HepG2 (cell line): ENCODE results near the gene DAO. TPM values are rescaled to one million over a fixed set of nuclear protein-coding genes. Genes with fewer than 3 reads are reported as not detected.

Experiments
- ATAC-seq: fragments of 200-7000 bp; cut with Tn5 transposase; 3 replicates; pipeline ENCODE4 v1.9.1; 2020; ENCODE audit warnings: mild to moderate bottlenecking, moderate library complexity
- BruUV-seq: library from RNA; stranded (reverse); fragments of 400-500 nt; replicated peaks from 2 replicates; lab custom pipeline; 2021; lab: Mats Ljungman, UMichigan
- CTCF ChIA-PET: fragments of 300-600 bp; formaldehyde crosslinking; extraction: SDS; loops from one replicate; lab custom pipeline; 2021; ENCODE audit warnings: low total read pairs, inconsistent platforms, low intra/inter-chr PET ratio; lab: Yijun Ruan, JAX
- POLR2A ChIA-PET: fragments of 350-600 bp; sonication (Branson Sonifier 250); formaldehyde crosslinking; loops from one replicate; lab custom pipeline; 2020; ENCODE audit warnings: antibody characterized with exemption, inconsistent platforms; lab: Yijun Ruan, JAX
- DNase-seq: peaks from one replicate; pipeline ENCODE4 v3.0.0-alpha.2; 2015; ENCODE audit warnings: low spot score
- FAIRE-seq: peaks from 3 replicates; lab custom pipeline; 2011; peaks lifted over from hg19 to GRCh38; lab: Jason Lieb, UNC
- H2AFZ ChIP-seq: one replicate; pipeline ENCODE4 v1.6.1; 2011; ENCODE audit warnings: low read length, inconsistent platforms
- H3K27ac ChIP-seq: fragments of 300-600 bp; 3 replicates; pipeline ENCODE4 v1.8.0; 2011; ENCODE audit warnings: mixed run types, mild to moderate bottlenecking, mixed read lengths, low read length, inconsistent platforms; ENCODE audit not compliant: insufficient read depth; ENCODE audit errors: extremely low read length
- H3K27me3 ChIP-seq, 2 experiments: fragments of 200-600 bp in 1 of 2; 2 replicates in 1 of 2; 3 replicates in 1 of 2; pipeline versions ENCODE4 v1.6.0 to v1.8.0; 2011; ENCODE audit warnings: low read length in 2 of 2, mild to moderate bottlenecking in 2 of 2, moderate library complexity in 2 of 2, inconsistent platforms in 1 of 2; ENCODE audit not compliant: insufficient read depth in 2 of 2, control insufficient read depth in 1 of 2
- H3K36me3 ChIP-seq, 2 experiments: fragments of 200-600 bp in 1 of 2; replicated peaks in 1 of 2; 2 replicates in 1 of 2; 3 replicates in 1 of 2; pipeline versions ENCODE4 v1.5.1 to v1.8.0; 2011; ENCODE audit warnings: low read length in 2 of 2, inconsistent platforms in 1 of 2; ENCODE audit not compliant: insufficient read depth in 2 of 2, control insufficient read depth in 1 of 2
- H3K4me1 ChIP-seq: 2 replicates; pipeline ENCODE4 v1.5.1; 2012; ENCODE audit warnings: low read length, inconsistent platforms; ENCODE audit not compliant: insufficient read depth
- H3K4me2 ChIP-seq: 2 replicates; pipeline ENCODE4 v1.6.0; 2011; ENCODE audit warnings: low read depth, low read length, inconsistent platforms
- H3K4me3 ChIP-seq, 3 experiments: fragments of 200-600 bp in 1 of 3; sonication (generic), shearing (Covaris generic) in 1 of 3; replicated peaks in 1 of 3; 2 replicates each; pipeline ENCODE4 v1.5.1; 2011 to 2016; ENCODE audit warnings: low read length in 3 of 3, inconsistent platforms in 2 of 3, low read depth in 2 of 3, mild to moderate bottlenecking in 2 of 3, control low read depth in 1 of 3, mixed read lengths in 1 of 3; ENCODE audit not compliant: insufficient read depth in 1 of 3
- H3K79me2 ChIP-seq: one replicate; pipeline ENCODE4 v1.6.1; 2011; ENCODE audit warnings: low read length, inconsistent platforms; ENCODE audit not compliant: insufficient read depth
- H3K9ac ChIP-seq: 2 replicates; pipeline ENCODE4 v1.6.0; 2011; ENCODE audit warnings: mild to moderate bottlenecking, low read depth, low read length, inconsistent platforms; ENCODE audit not compliant: insufficient read depth
- H3K9me3 ChIP-seq: 2 replicates; pipeline ENCODE4 v1.5.1; 2012; ENCODE audit warnings: mild to moderate bottlenecking, low read length
- H4K20me1 ChIP-seq: 2 replicates; pipeline ENCODE4 v1.6.0; 2011; ENCODE audit warnings: inconsistent platforms, mild to moderate bottlenecking, low read length, moderate library complexity; ENCODE audit not compliant: insufficient read depth
- ATRX ChIP-seq: sonication (generic); formaldehyde crosslinking; IDR thresholded peaks from 2 replicates; pipeline ENCODE4 v1.4.0; 2020; ENCODE audit warnings: missing genetic modification reagents, borderline replicate concordance
- DRAP1 ChIP-seq: IDR thresholded peaks from 2 replicates; pipeline ENCODE4 v1.6.1; 2016; ENCODE audit warnings: missing genetic modification reagents, missing compliant biosample characterization
- GLI4 ChIP-seq: sonication (generic); formaldehyde crosslinking; IDR thresholded peaks from 2 replicates; pipeline ENCODE4 v1.5.1; 2020; ENCODE audit warnings: missing genetic modification reagents, mild to moderate bottlenecking, moderate library complexity, borderline replicate concordance
- HIC2 ChIP-seq: sonication (generic); formaldehyde crosslinking; IDR thresholded peaks from 2 replicates; pipeline ENCODE4 v1.9.0; 2022; ENCODE audit warnings: low read depth, missing genetic modification reagents
- KAT2B ChIP-seq: fragments of 150-350 bp; IDR thresholded peaks from 2 replicates; pipeline ENCODE4 v1.6.1; 2014; ENCODE audit warnings: low read depth, low read length, borderline replicate concordance
- KLF16 ChIP-seq, 2 experiments: sonication (generic) in 1 of 2; formaldehyde crosslinking in 1 of 2; IDR thresholded peaks; 2 replicates each; pipeline versions ENCODE4 v1.6.1 to v1.8.0; 2016 to 2023; ENCODE audit warnings: missing genetic modification reagents in 2 of 2, missing compliant biosample characterization in 1 of 2
- NPAS2 ChIP-seq: sonication (generic); formaldehyde crosslinking; IDR thresholded peaks from 2 replicates; pipeline ENCODE4 v1.8.0; 2022; ENCODE audit warnings: mild to moderate bottlenecking, missing genetic modification reagents, borderline replicate concordance
- ZNF597 ChIP-seq: sonication (generic); formaldehyde crosslinking; IDR thresholded peaks from 2 replicates; pipeline ENCODE4 v1.5.0; 2020; ENCODE audit warnings: missing genetic modification reagents
- WGBS: methylation state at CpG from one replicate; pipeline ENCODE4 v1.1.6; 2017; ENCODE audit warnings: low lambda C conversion rate; 5-methylcytosine and 5-hydroxymethylcytosine counted together
- in situ Hi-C: cut with HindIII; loops from 2 replicates; pipeline ENCODE4 v1.10.0; 2017; ENCODE audit warnings: low pct_unique_long_range_greater_than_20kb; ENCODE audit not compliant: extremely low pct_ligation_motif_present
- intact Hi-C: fragments of 100-400 bp; cut with micrococcal nuclease; formaldehyde crosslinking; loops from one replicate; pipeline ENCODE4 v1.10.0; 2022; ENCODE audit not compliant: unreplicated experiment
- polyA plus RNA-seq, 8 experiments: library from polyadenylated mRNA; depleted of rRNA in 3 of 8; stranded (reverse) in 7 of 8; unstranded in 1 of 8; fragments of >200 nt; fragmentation: Illumina TruSeq in 4 of 8; extraction: Trizol in 4 of 8; gene quantifications; 2 replicates each; pipeline versions ENCODE4 v1.2.1 to v1.2.3, GENCODE V29; 2011 to 2016; ENCODE audit warnings: low read depth in 4 of 8, missing spikeins in 1 of 8, mixed read lengths in 1 of 8; ENCODE audit not compliant: insufficient read depth in 1 of 8
- total RNA-seq, 5 experiments: library from RNA; depleted of rRNA; stranded (reverse); fragments of >200 nt; fragmentation: Illumina TruSeq; extraction: Trizol; gene quantifications; 2 replicates each; pipeline ENCODE4 v1.2.3, GENCODE V29; 2016; ENCODE audit warnings: low read depth in 1 of 5

The DAO gene
- total and polyA plus RNA-seq, 2 of the 13 experiments (the other 11 are each of a cell fraction or from before 2014, with no cell fraction given), result 0.34 to 0.82 TPM

- CTCF ChIA-PET, result no interaction called here
- Histone ChIP-seq H4K20me1 (no peaks in the 10 kb centered on the region), H3K9ac (no peak overlapping the region), H3K4me1 (peaks cover 30% of the 10 kb centered on the region), H3K36me3 (no peaks in the 10 kb centered on the region), H3K79me2 (no peaks in the 10 kb centered on the region), H3K9me3 (no peaks in the 10 kb centered on the region), H2AFZ (no peak overlapping the region), H3K4me3 (no peak overlapping the region), H3K27ac (no peak overlapping the region), H3K4me2 (no peak overlapping the region), H3K27me3 (no peaks in the 10 kb centered on the region)
- POLR2A ChIA-PET, result no interaction called here
- DNase-seq, result no peak
- no peak for ATAC-seq
- TF ChIP-seq KAT2B (no peak), HIC2 (CRISPR knock-in tag) (no peak), ATRX (CRISPR knock-in tag) (no peak), ZNF597 (CRISPR knock-in tag) (no peak), DRAP1 (CRISPR knock-in tag) (no peak), KLF16 (CRISPR knock-in tag; IDR thresholded peaks at IDR 0.05) (no peak), NPAS2 (CRISPR knock-in tag) (no peak), GLI4 (no peak)
- in situ Hi-C loops, result no loop called here
- BruUV-seq, result no TSS peak
- FAIRE-seq, result no peak
- intact Hi-C loops, result no loop called here
- WGBS, result 42% methylated on average over 3 of the region's 3 CpGs
These were observed 3.3 kb upstream of the DAO start for GRCh38 chr12:108876550-108876949.
